HG03521 (cell line): ENCODE measurements around the gene FXYD6.
"Not testable (repeated sequence)": the region's sequence is repeated elsewhere in the genome, so short reads cannot be mapped to it uniquely, and the experiment has no call there.

Source experiments
- ATAC-seq: cut with Tn5 transposase; IDR thresholded peaks from one replicate; pipeline ENCODE4 v1.9.1; 2021; ENCODE audit warnings: mild to moderate bottlenecking, moderate library complexity; ENCODE audit not compliant: unreplicated experiment

The FXYD6 gene, protein sequence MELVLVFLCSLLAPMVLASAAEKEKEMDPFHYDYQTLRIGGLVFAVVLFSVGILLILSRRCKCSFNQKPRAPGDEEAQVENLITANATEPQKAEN

DNA sequence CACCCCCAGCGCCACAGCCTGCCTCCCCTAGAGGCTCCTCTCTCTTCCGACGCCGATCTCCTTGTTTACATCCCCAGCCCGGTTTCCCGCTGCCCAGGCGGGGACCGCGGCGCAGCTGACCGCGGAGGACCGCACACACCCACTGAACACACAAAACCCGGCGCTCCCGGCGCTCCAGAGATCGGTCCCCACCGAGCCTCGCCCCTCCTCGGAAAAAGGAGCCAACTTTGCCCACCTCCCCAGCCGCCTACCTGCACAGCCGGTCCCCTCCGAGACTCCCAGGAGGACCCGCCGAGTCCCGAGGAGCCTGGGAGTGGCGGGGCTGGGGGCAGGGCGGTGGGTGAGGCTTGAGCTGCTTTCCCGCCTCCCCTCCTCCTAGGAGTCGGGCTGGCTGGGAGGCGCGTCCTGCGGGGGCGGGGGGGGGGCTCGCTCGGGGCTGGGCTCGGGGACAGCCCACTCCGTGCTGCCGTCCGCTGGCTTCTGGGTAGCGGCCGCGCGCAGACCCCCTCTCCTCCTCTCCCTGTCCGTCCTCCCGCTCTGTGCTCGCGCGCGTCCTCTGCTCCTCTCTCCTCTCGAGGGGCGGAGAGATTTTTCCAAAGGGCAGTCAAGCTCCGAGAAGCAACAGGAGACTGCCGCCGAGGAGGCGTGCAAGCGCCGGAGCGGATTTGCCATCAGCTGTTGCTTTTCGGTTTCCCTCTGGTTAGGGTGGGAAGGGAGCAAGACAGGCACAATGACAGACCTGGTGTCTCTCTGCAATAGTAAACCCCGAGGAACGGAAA, at the start of gene FXYD6:
FXYD6 (minus strand) TSS at position 318 of the 779 bp plus-strand sequence. CDS start 33,882 bp downstream, outside the sequence.
- ATAC-seq: no peak

DNA sequence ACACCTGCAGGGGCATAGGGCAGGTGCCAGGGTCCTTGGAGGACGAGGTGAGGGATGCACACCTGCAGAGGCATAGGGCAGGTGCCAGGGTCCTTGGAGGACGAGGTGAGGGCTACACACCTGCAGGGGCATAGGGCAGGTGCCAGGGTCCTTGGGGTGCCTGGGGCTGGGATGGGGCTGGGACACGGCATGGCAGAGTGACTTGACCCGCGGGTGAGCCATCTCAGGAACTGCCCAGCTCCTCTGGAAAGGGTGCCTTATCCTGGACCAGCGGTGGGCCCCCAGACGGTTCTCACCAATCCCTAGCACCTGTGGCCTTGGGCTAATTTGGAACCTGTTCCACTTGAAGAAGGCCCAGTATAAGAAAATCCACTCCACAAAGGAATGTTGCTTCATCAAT, 49.7 kb upstream of the FXYD6 start:
- ATAC-seq: not testable (repeated sequence)

DNA sequence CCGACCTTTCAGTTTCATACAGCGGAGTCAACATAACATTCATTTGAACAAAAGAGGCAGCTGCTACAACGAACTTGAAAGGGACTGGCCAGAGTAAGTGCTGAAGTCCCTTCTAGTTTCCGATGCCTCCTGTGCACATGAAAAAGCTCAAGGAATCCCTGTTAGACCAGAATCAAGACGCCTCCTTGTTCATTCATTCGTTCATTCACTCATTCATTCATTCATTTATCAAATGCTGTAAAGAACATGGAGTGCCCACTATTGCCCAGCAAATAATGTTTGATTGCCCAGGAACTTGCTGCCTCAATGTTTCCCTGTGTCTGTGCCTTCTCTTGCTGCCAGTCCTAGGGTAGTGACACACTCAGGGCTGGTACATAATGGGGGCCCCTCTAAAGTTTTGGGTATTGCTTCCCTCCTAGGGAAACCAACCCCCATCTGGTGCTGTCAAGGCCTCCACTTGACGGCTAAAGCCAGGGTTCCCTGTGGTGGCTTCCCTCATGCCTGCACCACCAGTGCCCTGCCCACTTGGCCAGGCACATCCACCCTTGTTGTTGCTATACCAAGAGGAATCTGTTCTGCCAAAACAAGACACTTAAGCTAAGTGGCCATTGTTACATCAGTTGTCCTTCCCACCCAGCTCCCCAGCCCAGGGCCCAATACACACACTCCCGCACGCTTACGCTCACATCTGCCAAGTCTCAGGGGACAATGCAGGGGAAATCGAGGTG, 48.9 kb upstream of the FXYD6 start:
- ATAC-seq: no peak

DNA sequence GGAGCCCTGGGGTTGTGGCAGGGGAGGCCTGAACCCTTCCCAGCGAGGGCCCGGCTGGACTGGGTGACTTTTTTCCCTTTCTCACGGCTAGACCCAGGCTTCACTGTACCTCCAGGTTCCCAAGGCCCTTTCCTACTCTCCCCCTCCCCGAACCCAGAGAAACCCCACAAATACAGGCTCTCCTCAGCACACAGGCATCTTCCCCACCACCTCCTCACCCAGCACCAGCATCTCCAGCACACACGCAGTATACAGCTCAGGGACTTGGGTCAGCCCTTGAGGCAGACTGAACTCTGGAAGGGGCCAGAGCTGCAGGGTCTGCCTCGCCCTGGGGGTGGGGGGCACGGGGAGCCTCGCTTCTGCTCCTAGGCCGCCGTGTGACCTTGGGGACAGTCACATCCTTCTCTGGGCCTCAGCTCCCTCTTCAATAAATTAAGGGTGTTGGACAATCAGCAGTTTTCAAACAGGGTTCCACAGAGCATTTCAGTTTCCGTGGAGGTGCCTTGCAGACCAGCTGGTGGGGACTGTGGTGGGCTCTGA, 48.2 kb upstream of the FXYD6 start:
- ATAC-seq: no peak

DNA sequence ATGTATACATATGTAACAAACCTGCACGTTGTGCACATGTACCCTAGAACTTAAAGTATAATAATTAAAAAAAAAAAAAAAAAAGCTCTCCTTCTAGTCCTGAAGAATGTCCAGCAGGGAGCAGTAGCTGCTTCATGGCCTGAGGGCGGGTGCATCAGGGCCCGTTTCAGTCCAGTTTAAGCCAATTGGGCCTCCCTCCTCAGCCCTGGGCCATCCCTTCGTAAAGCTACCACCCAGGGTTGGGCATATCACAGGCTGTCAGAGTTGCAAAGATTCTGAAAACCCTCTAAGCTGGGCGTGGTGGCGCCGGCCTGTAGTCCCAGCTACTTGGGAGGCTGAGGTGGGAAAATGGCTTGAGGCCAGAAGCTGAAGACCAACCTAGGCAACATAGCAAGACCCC, 47.3 kb upstream of the FXYD6 start:
- no peak for ATAC-seq

DNA sequence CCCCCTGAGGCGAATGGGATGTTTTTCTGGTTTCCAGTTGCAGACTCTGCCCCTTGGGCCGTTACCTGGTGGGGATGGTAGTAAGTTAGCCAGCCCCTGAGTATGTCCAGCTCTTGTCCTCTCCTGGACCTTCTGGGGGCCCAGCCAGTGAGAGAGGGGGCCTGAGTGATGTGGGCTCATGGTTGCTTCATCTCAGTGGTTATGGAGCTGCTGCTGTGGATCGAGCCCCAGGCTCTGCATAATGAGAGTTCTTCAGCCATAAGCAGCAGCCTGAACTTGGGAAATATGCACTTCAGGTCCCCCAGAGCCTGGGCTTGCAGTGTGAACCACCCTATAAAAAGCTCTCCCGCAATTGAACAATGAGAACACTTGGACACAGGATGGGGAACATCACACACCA, 46.8 kb upstream of the FXYD6 start:
- no peak for ATAC-seq

DNA sequence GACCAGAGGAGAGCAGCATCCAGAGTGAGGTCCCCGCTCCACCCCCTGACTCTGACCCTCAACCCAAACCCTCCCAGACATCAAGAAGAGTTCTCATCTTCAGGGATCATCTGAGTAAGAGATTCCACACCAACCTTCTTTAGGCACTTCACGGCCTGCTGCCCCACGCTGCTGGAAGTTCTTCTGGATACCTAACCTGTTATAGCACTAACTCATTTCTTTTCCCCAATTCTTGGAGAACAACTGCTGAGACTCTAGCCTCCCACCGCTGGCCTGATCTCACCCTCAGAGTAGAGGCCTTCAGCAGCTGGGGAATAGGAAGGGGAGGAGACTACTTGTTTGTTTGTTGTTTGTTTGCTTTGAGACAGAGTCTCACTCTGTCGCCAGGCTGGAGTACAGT, 45.4 kb upstream of the FXYD6 start:
- no peak for ATAC-seq

DNA sequence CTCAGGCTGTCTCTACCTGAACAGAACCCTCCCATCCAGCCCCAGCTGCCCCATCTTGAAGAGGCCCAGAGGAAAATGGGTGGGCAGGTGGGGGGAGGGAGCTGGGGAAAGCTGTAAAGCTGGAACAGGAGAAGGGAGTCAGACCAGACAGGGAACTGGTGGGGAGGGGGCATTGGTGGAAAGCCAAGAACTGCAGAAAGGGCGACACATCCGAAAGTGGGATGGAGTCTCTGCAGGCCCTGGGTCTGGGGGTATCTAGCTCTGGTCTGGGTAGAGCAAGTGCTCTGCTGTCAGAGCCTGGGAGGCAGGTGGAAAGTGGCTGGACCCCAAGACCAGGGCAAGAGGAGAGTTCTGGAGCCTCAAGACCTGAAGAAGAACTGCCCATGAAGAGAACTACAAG, 45.0 kb upstream of the FXYD6 start:
- no peak for ATAC-seq

DNA sequence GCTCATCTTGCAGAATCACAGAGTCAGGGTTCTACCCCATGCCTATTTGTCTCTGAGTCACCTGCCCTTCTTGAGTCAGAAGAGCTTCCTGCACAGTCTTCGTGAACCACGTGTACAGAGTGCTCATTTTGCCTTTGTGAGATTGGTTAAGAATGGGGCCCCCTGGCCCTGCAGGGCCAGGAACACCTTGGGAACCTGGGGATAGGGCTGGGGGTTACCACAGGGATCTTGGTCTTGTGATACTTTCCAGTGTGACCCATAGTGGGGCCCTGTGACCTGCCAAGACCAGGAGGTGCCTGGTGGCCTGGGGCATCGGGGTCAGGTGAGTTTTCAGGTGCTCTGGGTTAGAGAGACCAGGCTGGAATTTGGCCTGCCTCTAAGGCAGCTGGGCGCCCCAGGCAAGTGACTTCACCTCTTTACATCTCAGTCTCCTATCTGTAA, 43.3 kb upstream of the FXYD6 start:
- no peak for ATAC-seq

DNA sequence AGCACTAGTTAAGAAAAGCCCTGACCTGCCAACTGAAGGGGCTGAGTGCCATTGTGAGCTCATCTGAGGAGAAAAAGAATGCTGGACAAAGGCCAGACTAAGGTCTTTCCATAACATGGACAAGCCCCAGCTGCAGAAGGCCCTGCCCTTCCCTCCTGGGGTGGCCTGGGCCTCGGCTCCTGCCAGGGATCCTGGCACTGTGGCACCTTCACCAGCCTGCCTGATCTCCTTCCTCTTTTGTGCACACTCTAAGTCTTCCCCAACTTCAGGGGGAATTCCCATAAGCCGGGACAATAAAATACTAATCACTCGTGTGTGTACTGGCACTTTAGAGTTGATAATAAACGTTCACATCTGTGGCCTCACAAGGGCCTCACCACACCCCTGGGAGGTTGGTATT, 42.9 kb upstream of the FXYD6 start:
- no peak for ATAC-seq

DNA sequence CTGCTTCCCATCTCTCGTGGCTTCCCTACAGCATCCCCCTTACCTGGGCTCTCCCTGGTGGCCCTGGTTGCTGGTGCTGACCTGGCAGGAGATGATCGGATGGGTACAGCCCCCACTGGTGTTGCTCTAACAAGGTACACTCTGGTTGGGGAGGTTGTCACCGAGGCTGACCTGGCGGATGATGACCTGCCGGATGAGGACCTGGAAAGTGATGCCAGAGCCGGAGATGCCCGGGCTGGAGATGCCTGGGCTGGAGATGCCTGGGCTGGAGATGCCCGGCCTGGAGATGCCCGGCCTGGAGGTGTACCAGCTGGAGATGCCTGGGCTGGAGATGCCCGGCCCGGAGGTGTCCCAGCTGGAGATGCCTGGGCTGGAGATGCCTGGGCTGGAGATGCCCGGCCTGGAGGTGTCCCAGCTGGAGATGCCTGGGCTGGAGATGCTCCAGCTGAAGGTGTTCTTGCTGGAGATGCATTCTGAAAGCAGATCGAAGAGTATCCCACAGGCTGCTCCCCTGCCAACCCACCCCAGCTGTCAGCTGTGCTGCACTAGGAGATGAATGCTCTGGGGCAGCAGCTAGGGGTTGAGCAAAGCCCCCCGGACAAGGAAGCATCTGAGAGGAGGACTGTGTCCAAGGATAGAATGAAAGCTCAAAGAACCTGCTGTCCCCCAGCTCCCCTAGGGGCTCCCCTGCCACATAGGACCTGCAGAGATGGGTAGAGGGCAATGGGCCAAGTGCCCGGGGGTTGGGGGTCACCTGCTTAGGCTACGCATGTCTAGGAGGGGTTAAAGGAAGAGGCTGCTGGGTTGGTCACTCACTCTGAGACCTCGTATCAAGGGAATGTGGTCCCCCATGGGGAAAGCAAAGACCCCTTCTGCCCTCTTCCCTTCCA, 42.2 kb upstream of the FXYD6 start:
- no peak for ATAC-seq

DNA sequence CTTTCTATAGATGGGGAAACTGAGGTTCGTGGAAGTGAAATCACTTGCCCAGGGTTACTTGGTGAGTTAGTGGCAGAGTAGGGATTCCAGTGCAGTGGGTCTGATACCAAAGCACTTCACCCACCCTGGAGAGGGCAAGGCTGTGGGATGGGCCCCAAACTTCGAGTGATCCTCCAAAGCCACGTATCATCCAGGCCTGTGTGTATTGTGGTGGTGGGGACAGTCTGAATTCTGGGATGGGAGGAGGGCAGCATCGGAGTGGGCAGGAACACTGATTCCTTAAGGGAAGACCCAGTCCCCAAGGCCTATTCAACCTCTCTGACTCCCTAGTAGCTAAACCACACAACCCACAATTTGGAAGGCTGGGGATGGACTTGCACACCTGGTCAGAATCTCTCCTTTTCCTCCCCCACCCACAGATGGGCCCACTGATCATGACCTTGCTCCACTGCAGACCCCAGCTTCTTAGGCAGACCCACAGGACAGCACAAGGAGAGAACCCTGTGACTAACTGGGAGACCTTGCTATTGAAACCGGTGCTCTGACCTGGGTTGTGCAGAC, 41.2 kb upstream of the FXYD6 start:
- no peak for ATAC-seq

DNA sequence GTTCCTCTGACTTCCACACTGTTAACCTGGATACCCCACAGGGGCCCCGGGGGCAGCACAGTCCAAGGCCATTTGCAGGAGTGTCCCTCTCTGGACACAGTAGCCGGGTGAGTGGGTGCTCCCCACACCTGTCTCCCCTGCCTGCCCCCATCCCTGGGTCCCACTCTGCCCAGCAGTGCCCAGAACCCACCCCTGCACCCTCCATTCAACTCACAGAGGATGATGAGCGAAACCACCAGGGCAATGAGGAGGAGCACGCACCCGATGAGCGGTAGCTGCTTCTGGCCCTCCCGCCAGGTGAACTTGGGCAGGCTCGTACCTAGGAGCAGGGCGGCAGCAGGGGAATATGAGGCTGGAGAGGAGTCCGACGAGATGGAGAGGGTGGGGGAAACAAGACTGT, 40.5 kb upstream of the FXYD6 start:
- no peak for ATAC-seq

DNA sequence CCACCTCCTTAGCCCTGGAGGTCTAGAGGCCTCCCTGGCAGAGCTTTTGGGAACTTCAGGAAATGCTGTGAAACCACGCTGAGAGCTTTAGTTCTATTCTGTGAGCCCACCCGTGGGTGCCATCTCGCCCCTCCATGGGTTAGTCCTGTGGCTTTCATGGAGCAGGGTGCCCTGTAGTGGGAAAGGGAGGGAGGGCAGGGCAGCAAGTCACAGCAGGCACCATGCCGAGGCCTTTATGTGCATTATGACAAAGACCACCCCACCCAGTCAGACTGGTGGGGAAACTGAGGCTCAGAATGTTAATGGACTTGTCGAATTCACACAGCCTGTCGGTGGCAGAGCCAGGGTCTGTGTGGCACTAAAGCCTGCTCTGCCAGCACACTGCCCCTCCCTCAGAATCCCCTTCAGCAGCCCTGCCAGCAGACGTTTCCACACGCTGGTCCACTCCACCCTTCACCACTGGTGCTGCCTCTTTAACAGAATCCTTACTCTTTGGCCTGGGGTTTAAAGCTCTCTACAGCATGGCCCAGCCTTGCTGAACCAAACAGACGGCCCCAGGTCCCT, 39.3 kb upstream of the FXYD6 start:
- ATAC-seq: no peak

DNA sequence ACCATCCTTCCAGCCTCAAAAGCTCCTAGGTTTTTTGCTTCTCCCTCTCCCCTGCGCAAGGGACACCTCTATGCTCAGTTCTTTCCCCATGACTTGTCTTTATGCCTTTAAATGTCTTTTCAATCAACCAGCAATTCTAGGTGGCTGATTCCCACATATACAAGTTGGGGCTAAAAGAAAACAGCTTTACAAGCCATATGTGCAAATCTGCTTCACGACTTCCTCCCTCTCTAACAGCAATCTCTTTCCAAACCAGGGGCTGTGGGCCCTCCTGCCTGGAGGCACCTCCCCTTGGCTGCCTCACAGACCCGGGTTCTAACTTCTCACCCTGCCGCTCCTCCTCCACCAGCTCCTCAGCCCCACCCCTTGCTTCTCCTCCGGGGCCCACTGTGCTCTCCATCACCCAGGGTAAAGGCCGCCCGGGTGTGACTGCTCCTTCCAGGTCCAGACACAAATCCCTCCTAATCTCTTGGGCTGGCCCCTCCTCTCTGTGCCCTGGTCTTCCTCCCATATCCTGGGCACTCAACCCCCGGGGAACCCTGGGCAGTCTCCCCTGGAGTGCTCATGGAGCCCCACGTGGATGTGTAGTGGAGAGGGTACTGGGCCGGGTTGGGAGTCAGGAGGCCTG, 38.6 kb upstream of the FXYD6 start:
- ATAC-seq: no peak

DNA sequence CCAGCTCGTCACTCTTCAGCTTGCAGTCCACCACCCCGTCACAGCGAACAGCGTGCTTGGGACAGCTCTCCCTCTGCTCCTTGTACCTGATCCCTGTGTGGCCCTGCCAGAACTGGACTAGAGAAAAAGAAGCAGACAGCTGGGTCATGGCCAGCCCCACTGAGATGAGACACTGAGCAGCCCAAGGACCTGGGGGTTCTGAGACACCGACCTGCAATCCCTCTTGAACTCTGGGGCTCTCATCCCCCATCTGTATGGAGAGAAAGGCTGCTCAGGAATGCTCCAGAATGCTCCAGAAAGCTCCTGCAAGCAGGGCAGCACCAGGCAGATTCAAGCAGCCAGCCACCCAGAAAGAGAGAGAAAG, 37.9 kb upstream of the FXYD6 start:
- no peak for ATAC-seq

DNA sequence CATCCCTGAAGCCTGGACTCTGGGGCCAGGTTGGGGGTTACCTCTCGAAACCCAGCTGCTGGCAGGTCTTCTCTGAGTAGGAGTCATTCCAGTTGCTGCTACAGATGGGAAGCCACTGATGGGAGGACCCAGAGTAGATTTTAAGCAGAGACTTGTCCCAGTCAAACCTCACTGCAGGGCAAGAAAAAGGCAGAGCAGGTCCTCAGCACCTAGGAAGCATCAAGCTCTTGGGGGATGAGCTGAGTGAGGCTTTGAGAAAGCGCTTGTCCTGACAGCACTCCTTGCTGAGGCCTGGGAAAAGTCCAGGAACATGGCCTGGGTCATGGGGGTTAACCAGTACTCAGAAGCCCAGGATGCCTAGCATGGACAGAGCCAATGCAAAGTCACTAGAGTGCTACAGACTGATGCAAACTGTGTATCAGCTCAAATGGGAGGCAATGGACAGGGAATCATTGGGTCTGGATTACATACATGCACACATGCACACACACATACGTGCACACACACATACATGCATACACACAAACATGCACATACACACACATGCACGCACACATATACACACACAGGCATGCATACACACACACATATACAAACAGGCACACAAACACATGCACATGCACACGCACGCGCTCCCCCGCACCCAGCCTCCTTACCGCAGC, 37.4 kb upstream of the FXYD6 start:
- no peak for ATAC-seq

DNA sequence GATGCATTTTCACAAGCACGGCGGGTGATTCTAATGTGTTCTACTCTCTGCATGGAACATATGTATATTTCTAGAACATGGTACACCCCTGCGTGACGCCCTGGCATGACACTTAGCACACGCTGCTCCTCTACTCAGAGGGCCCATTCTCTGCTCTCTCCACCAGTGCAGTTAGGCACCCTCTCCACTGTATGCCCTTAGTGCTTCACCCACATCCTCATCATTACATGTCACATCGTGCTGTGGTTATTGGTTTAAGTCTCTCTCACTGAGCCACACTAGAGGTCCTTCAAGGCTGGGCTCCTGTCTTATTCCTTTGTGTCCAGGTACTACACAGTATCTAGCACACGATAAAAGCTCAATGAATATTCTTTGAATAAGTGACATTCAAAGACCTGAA, 36.0 kb upstream of the FXYD6 start:
- no peak for ATAC-seq

DNA sequence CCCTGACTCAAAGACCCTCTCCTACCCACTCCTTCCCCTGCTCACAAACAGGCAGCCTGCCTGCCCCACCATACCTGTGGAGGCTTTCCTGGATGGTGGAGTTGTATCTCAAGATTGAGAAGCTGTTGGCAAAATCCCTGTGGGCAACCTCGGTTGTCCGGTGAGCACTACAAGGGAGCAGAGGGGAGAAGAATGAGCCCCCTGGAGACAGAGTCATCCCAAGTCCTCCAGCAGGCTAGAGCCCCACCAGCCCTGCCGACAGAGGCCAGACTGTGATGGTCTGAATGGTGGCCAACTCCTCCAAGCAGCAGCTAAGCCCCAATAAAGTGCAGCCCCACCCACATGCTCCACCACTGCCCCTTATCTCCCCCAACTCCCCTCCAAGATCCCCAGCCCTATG, 35.2 kb upstream of the FXYD6 start:
- ATAC-seq: no peak
